H1 (cell line): ENCODE measurements around the gene TRNP1. TPM values are rescaled to one million over a fixed set of nuclear protein-coding genes. Genes with fewer than 3 reads are reported as not detected.

ENCODE experiments used
- ATF2 ChIP-seq: IDR thresholded peaks from 2 replicates; pipeline ENCODE4 v1.6.1; 2012; ENCODE audit warnings: low read length, inconsistent platforms
- BRCA1 ChIP-seq: IDR thresholded peaks from 2 replicates; pipeline ENCODE4 v1.6.1; 2012; ENCODE audit warnings: low read depth, low read length, improper control_type of control experiment
- CBX5 ChIP-seq: fragments of 300-800, 300-1000 bp; sonication (generic); IDR thresholded peaks from 2 replicates; pipeline ENCODE4 v1.7.1; 2016; ENCODE audit warnings: antibody characterized with exemption, low read length, low read depth
- CBX8 ChIP-seq: fragments of 300-800, 300-1000 bp; sonication (generic); IDR thresholded peaks from 2 replicates; pipeline ENCODE4 v1.7.1; 2016; ENCODE audit warnings: low read depth, low read length, borderline replicate concordance
- CHD2 ChIP-seq: IDR thresholded peaks from 2 replicates; pipeline ENCODE4 v1.6.1; 2012; ENCODE audit warnings: low read length, improper control_type of control experiment
- CREB1 ChIP-seq: IDR thresholded peaks from 2 replicates; pipeline ENCODE4 v1.6.1; 2012; ENCODE audit warnings: inconsistent platforms
- CTBP2 ChIP-seq: IDR thresholded peaks from 2 replicates; pipeline ENCODE4 v1.7.0; 2011; ENCODE audit warnings: borderline replicate concordance, mild to moderate bottlenecking, moderate library complexity, mixed read lengths, low read length; ENCODE audit not compliant: insufficient read depth, insufficient read length
- EZH2 ChIP-seq: fragments of 200-600 bp; sonication (generic); IDR thresholded peaks from 2 replicates; pipeline ENCODE4 v1.7.1; 2012; ENCODE audit warnings: low read depth, mild to moderate bottlenecking, moderate library complexity, low read length, inconsistent platforms; ENCODE audit not compliant: severe bottlenecking
- FOSL1 ChIP-seq: IDR thresholded peaks from 2 replicates; pipeline ENCODE4 v1.6.1; 2011; ENCODE audit warnings: mild to moderate bottlenecking, low read depth, low read length, moderate library complexity; ENCODE audit not compliant: insufficient read depth
- HDAC6 ChIP-seq: IDR thresholded peaks from one replicate; pipeline ENCODE4 v1.7.1; 2012; ENCODE audit warnings: low read depth, mild to moderate bottlenecking, inconsistent platforms, low read length, moderate library complexity
- KDM1A ChIP-seq: fragments of 200-600, 300-600 bp; sonication (generic); IDR thresholded peaks from 2 replicates; pipeline ENCODE4 v1.7.1; 2016; ENCODE audit warnings: mild to moderate bottlenecking, low read length, borderline replicate concordance
- MAFK ChIP-seq: IDR thresholded peaks from 2 replicates; pipeline ENCODE4 v1.6.1; 2012; ENCODE audit warnings: low read depth, mild to moderate bottlenecking, improper control_type of control experiment, low read length
- PHF8 ChIP-seq: fragments of 200-600 bp; sonication (generic); conservative IDR thresholded peaks from 2 replicates; pipeline ENCODE4 v1.7.1; 2012; ENCODE audit warnings: low read depth, mild to moderate bottlenecking, inconsistent platforms, low read length, moderate library complexity
- POLR2A ChIP-seq, 2 experiments: IDR thresholded peaks; 1 replicate in 1 of 2; 2 replicates in 1 of 2; pipeline ENCODE4 v1.6.1; 2011; ENCODE audit warnings: low read depth in 2 of 2, low read length in 2 of 2, mild to moderate bottlenecking in 2 of 2; ENCODE audit errors: control extremely low read depth in 1 of 2
- POLR2AphosphoS5 ChIP-seq: IDR thresholded peaks from 2 replicates; pipeline ENCODE4 v1.6.1; 2011; ENCODE audit warnings: low read depth, low read length
- RBBP5 ChIP-seq: IDR thresholded peaks from 2 replicates; pipeline ENCODE4 v1.7.1; 2012; ENCODE audit warnings: low read depth, mild to moderate bottlenecking, inconsistent platforms, low read length, moderate library complexity, borderline replicate concordance
- RFX5 ChIP-seq: IDR thresholded peaks from 2 replicates; pipeline ENCODE4 v1.6.1; 2011; ENCODE audit warnings: low read depth, low read length, improper control_type of control experiment, borderline replicate concordance
- SIN3A ChIP-seq, 2 experiments: IDR thresholded peaks in 1 of 2; conservative IDR thresholded peaks in 1 of 2; 2 replicates each; pipeline ENCODE4 v1.6.1; 2011 to 2012; ENCODE audit warnings: low read length in 2 of 2, improper control_type of control experiment in 1 of 2, low read depth in 1 of 2, mild to moderate bottlenecking in 1 of 2
- SIX5 ChIP-seq: IDR thresholded peaks from 2 replicates; pipeline ENCODE4 v1.6.1; 2011; ENCODE audit warnings: mild to moderate bottlenecking, low read depth, low read length
- TAF1 ChIP-seq: IDR thresholded peaks from 2 replicates; pipeline ENCODE4 v1.6.1; 2011; ENCODE audit warnings: mild to moderate bottlenecking, low read depth, low read length
- TAF7 ChIP-seq: optimal IDR thresholded peaks from 2 replicates; pipeline ENCODE3; 2011; ENCODE audit warnings: low read depth, mild to moderate bottlenecking, inconsistent platforms, low read length, moderate library complexity, borderline replicate concordance
- TCF12 ChIP-seq: IDR thresholded peaks from 2 replicates; pipeline ENCODE4 v1.6.1; 2011; ENCODE audit warnings: low read depth, mild to moderate bottlenecking, low read length
- TEAD4 ChIP-seq: IDR thresholded peaks from 2 replicates; pipeline ENCODE4 v1.6.1; 2012; ENCODE audit warnings: low read depth, low read length, inconsistent platforms, mixed read lengths
- YY1 ChIP-seq: IDR thresholded peaks from 2 replicates; pipeline ENCODE4 v1.6.1; 2011; ENCODE audit warnings: low read depth, mild to moderate bottlenecking, low read length
- polyA plus RNA-seq, 7 experiments: library from polyadenylated mRNA; depleted of rRNA in 3 of 7; stranded (reverse) in 5 of 7; unstranded in 2 of 7; fragments of >200 nt in 5 of 7; fragments of 200-250 nt in 2 of 7; gene quantifications; 1 replicate in 5 of 7; 2 replicates in 1 of 7; 4 replicates in 1 of 7; pipeline versions ENCODE4 v1.2.1 to v1.2.3, GENCODE V29; 2011 to 2013; ENCODE audit warnings: missing spikeins in 2 of 7, mixed read lengths in 2 of 7
- total RNA-seq: library from RNA; stranded (reverse); fragmentation: NEBNext Ultra II Directional; extraction: Animal tissue kit (Norgen Biotek cat#: 25700); gene quantifications from 2 replicates; pipeline ENCODE4 v1.2.1, GENCODE V29; 2021

TRNP1 gene
- total and polyA plus RNA-seq, 2 of the 8 experiments (the other 6 are each of a cell fraction or from before 2014, with no cell fraction given) = 51.7 to 102 TPM

GRCh38 chr1:27004471-27005165 is 11.1 kb downstream of the TRNP1 start (continued):
- TF ChIP-seq EZH2 (no peak), POLR2A (IDR thresholded peaks at IDR 0.05; ENCODE audit: control extremely low read depth in 1 of 2, low read depth in 2 of 2, low read length in 2 of 2) (peak in 1 of 2 experiments; percentile 53; a peak in 2 of 3 replicates), TAF1 (0 out of 2 replicates have a peak, but pooled peaks have one; percentile 25), FOSL1 (no peak), CBX8 (no peak), TAF7 (no peak), TCF12 (no peak), CTBP2 (no peak), POLR2AphosphoS5 (peak; percentile 89; the same call in 1 of the 2 replicates), SIN3A (conservative IDR thresholded peaks at IDR 0.05 in 1 of 2, IDR thresholded peaks at IDR 0.05 in 1 of 2; ENCODE audit: low read depth in 1 of 2, low read length in 2 of 2) (0 out of 4 replicates have a peak, but pooled peaks of 1 of the 2 experiments have one; percentile 7), CBX5 (no peak), HDAC6 (no peak), RFX5 (no peak), CREB1 (no peak), KDM1A (no peak), YY1 (no peak), BRCA1 (no peak), PHF8 (no peak), RBBP5 (no peak), CHD2 (no peak), MAFK (no peak), TEAD4 (no peak), ATF2 (no peak), SIX5 (no peak)
